GM18951 (cell line): ENCODE results near the gene PTPRE.

Source experiments
- POLR2A ChIP-seq: IDR thresholded peaks from 4 replicates; pipeline ENCODE4 v1.6.1; 2011; ENCODE audit warnings: mild to moderate bottlenecking; ENCODE audit not compliant: insufficient read length, insufficient read depth; ENCODE audit errors: extremely low read depth
- in situ Hi-C: fragments of 300-500 bp; cut with MboI; formaldehyde crosslinking; loops from one replicate; pipeline ENCODE4 v1.12.0; 2022; ENCODE audit warnings: low sequenced_read_pairs, mixed read lengths, inconsistent platforms; ENCODE audit not compliant: unreplicated experiment

Gene PTPRE

DNA sequence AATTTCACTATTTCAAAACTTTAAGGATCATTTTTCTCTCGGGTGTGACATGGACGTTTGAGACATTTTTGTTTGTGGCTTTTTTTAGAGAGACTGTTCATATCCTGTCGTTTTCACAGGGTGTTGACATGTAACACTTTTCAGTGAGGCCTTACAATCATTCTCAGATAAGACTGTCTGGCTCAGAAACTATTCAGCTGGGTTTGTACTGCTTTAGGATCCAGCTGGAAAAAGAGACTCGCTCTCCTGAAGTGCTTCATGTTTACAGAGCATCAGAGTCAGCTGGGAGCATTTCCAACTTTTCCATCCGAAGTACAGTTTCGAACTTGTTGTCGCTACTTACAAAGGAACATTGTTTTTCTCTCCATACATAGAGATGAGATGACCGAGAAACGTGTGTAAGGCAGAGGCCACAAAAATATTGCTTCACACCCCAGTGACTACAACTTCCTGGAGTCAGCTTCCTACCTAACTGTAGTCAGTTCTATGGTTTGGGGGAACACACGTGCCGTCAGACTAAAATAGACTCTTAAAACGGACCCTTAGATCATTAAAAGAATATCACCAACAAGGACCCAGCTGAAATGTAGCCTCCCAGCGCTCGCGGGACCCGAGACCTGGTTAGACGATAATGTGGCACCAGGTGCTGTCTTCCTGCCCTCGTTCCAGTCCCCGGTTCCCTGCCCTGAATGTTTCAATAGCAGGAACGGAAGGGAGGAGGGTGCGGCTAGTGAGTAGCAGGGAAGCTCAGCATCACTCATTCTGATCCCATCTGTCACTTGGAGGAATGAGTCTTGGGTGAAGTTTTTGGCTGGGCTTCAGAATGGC lies 141.3 kb downstream of the PTPRE start:
- no peak for TF ChIP-seq POLR2A
- in situ Hi-C loops, result no loop called here

DNA sequence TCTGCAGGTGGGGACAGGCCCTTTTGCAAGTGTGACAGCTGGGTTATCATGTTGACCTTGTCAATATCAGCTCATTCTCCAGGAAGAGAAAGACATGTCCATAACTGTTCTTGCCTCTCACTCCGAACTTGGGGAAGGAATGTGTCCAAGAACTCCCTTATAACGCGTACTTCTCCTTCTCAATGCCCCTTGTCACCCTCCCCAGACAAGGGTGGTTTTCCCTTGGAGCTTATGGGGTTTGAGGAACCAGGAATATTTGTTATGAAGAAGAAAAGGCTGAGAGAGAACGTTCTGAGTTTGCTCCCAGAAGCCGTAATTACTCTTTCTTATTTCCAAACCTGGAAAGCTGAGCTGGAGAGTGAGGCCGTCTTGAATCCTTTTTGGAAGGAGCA lies 141.9 kb downstream of the PTPRE start:
- in situ Hi-C loops, result no loop called here
- TF ChIP-seq POLR2A, result no peak

DNA sequence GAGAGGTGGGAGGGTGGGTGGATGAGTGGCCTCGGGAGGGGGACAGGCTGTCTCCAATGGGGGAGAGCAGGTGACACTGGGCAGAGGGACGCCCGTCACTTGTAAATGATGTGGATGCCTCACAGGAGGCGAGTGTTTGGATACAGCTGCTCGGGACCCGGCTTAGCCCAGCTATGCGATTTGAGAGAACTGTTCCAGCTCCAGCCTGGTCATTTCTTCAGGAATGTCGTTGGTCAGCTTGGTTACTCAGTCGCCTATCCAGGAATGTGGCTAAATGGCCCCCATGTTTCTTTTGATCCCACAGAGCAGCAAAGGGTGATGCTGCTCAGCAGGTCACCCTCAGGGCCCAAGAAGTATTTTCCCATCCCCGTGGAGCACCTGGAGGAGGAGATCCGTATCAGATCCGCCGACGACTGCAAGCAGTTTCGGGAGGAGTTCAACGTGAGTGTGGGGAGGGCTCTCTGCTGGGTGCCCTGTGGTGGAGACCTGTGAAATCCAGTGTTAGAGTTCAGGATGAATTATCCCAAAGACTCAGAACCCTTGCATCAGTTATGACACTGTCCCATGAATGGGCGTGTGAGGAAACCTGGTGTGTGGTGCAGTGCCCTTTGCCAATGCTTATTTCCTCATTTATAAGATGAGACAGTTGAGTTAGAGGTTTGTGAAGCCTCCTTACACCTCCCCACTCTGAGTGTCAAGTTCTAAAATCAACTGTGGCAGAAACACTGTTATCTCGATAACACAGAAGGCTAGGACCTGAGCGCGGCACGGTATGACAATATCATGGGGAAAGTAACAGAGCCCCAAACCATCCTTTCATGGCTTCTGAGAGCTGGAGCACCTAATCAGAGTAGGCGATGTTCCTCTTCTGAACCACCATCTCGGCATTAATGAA lies 142.6 kb downstream of the PTPRE start:
- no peak for TF ChIP-seq POLR2A
- in situ Hi-C loops, result no loop called here

DNA sequence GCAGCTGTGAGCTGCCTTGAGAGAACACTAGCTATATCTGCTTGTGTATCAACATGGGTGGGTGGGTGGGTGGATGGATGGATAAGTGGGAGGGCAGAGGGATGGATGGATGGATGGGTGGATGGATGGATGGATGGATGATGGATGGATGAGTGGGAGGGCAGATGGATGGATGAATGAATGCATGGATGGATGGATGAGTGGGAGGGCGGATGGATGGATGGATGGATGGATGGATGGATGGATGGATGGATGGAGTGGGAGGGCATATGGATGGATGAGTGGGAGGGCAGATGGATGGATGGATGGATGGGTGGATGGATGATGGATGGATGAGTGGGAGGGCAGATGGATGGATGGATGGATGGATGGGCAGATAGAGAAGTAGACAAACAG lies 143.2 kb downstream of the PTPRE start:
- TF ChIP-seq POLR2A, result no peak
- in situ Hi-C loops, result no loop called here

DNA sequence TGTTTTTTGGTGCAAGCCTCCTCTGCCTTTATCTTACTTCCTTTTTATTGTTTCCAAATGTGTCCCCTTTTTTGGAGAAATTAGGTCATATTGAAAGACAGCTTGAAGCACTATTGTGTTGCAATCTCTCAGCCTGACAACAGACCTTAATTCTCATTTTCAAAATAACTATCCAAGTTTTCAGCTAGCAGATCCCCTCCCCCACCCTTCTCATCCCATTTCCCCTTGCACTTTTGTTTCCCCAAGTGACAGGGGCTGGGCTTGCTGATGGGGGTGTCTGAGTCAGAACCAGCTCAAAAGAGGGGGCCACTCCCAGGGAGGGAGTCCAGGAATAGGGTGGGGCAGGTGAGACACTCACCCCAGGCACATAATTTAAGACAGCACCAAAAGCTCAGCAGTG lies 144.0 kb downstream of the PTPRE start:
- in situ Hi-C loops, result no loop called here
- no peak for TF ChIP-seq POLR2A

DNA sequence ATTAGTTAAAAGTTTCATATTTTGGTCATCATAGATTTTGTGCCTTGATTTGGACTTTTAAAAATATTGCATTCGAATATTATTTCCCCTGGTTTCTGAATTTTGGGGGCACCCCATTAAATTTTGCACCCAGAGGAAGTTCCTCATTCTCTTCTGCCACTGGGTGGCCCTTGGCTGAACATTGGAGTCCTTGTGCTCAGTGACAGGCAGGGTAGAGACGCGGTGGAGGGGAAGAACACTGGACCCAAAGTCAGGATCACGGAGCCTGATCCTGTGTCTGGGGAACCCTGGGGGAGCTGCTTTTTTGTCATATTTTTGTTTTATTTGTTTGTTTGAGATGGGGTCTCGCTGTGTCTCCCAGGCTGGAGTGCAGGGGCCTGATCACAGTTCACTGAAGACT lies 144.6 kb downstream of the PTPRE start:
- no peak for TF ChIP-seq POLR2A
- in situ Hi-C loops, result no loop called here

DNA sequence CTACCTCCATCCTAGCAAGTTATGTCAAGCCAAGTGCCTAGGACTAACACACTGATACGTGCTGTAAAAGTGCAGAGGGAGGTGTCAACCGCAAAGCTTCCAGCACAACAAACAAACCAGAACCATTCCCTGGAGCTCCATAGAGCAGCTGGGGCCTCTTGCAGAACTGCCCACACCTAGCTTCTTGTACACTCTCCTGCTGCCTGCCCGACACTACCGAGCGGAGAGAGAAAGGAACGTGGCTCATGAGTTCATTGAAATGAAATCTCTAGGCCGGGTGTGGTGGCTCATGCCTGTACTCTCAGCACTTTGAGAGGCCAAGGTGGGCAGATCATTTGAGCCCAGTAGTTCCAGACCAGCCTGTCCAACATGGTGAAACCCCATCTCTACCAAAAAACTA lies 145.8 kb downstream of the PTPRE start:
- in situ Hi-C loops, result no loop called here
- TF ChIP-seq POLR2A, result no peak

DNA sequence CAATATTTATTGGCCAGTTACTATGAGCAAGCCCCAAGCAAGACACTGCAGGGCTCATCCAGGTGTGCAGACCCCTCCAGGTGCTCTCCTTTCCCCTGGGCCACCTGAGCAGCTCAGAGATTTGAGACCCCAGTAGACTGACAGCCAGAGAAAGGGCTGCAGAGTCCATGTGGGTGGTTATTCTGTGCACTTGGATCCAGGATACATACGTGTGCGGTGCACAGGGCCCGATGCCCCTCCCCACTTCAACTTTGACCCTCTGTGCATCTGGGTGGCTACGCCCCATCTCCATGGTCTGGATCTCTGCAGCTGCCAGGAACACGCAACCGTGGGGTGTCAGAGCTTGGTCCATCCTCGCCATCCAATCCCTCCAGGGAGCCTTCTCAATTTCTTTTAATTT lies 146.5 kb downstream of the PTPRE start:
- in situ Hi-C loops, result no loop called here
- no peak for TF ChIP-seq POLR2A

DNA sequence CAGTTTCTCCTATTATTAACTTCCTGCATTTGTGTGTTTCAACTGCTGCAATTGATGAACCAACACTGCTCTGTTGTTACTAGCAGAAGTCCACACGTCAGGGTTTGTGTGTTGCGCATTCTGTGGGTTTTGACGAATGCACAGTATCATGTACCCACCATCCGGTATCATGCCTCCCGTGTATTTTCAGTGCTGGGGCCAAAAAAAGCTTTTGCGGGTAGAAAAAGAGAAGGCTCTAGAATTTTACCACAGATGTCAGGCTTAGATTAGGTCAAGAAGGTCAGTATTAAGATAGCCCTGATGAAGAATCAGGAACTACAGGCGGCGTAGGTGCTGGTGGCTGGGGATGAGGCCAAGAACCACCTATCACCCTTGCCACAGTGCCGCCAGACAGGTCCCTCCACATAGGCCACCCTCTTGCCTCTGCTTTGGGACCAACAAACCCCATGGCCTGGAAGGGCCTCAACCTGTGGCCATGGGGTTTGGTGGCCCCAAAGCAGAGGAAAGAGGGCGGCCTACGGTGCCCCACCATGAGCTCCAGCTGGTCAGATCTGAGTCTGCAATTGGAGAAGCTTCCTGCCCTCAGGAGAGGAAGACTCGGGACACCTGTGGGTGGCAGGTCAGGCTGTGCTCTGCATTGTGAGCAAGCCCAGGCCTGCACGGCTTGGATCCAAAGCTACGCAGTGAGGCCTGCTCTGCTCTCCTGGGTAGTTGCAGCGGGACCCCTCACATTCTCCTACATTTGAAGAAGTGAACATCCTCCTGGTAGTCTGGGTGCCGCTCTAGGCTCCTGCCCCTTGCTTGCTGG lies 147.5 kb downstream of the PTPRE start:
- in situ Hi-C loops, result no loop called here
- TF ChIP-seq POLR2A, result no peak

DNA sequence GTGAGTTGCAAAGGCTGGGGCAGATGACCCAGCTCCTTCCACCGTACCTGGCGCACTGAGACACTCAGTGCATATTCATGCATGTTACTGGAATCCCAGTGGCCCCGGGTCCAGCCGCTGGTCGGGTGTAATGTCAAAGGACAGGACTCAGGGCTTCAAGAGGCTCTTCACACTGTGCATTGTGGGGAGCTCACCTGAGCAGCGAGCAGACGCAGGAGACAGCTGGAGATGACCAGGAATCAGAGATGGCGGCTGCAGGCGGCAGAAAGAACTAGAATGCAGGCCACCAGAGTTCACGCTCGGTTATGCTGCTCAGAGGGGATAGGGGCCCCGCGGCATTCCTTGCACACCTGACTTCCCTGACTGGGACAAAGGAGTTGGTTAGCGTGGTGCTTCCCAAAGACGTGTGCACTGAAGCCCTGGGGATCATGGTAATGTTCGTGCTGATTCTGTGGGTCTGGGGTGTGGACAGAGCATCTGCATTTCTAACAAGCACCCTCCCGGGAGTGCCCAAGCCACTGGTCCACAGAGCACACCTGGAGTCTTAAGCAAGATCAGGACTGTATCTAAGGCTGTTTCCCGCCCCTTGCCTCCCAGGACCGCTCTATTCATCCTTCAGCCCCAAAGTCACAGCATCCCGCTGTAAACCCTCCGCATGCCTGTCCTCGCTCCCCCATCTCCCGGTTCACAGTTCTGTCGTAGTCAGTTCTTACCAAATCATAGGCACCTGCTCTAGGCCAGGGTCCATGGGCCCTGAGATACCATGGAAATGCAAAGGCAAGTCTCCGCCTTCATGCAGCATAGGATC lies 148.4 kb downstream of the PTPRE start:
- in situ Hi-C loops, result no loop called here

DNA sequence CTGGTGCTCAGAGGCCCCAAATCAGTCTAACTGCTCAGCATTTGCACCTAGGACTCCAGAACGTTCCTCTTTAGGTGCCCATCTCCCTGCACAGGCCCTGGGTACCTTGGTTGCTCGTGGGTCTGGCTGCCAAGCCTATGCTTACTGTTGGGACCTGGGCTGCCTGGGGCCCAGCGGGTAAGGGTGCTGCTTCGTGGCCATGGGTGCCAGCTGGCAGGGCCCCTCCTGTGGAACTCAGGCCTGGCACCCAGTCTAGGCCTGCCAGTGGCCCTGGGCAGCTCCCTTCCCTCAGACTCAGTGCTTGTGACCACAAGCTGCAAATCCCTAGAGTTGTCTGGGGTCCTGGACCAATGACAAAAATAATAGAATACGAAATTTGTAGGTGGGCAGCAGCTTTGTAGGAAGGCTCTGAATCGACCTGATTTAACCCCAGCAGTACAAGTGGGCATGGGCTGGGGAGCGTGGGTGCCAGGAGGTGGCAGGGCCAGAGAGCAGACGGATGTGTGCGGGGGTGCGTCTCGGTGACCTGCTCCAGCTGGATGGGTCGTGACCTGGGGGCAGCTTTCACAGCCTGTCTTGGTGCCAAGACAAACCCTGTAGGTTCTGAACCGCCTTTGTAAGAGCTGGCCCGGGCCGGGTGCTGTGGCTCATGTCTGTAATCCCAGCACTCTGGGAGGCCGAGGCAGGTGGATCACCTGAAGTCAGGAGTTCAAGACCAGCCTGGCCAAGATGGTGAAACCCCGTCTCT lies 149.6 kb downstream of the PTPRE start:
- TF ChIP-seq POLR2A, result no peak
- in situ Hi-C loops, result no loop called here

More for the DNA sequence above, 148.4 kb downstream of the PTPRE start:
- TF ChIP-seq POLR2A, result no peak
